Ascending aorta (tissue), 2 donors: ENCODE data around the gene C21orf58. TPM values are rescaled to one million over a fixed set of nuclear protein-coding genes. Genes with fewer than 3 reads are reported as not detected.

Source experiments
- DNase-seq, 2 donors: peaks; one replicate each; pipeline ENCODE4 v3.0.0-alpha.2; 2019; ENCODE audit warnings: low spot score in 2 of 2
- H3K27ac ChIP-seq, 2 donors: fragments of 200-600 bp; sonication (generic); one replicate each; pipeline ENCODE4 v1.5.1; 2016 to 2017; ENCODE audit warnings: mild to moderate bottlenecking in 1 of 2
- H3K27me3 ChIP-seq: fragments of 200-600 bp; sonication (generic); one replicate; pipeline ENCODE4 v1.5.1; 2017
- H3K36me3 ChIP-seq, 2 donors: fragments of 200-600 bp; sonication (generic); one replicate each; pipeline ENCODE4 v1.5.1; 2016
- H3K4me1 ChIP-seq, 2 donors: fragments of 200-600 bp; sonication (generic); one replicate each; pipeline ENCODE4 v1.5.1; 2016 to 2017; ENCODE audit warnings: mild to moderate bottlenecking in 1 of 2
- H3K4me3 ChIP-seq, 2 donors: fragments of 200-600 bp; sonication (generic); one replicate each; pipeline ENCODE4 v1.5.1; 2016 to 2017; ENCODE audit warnings: mild to moderate bottlenecking in 1 of 2
- H3K9me3 ChIP-seq, 2 donors: fragments of 200-600 bp; sonication (generic); one replicate each; pipeline ENCODE4 v1.5.1; 2016
- CTCF ChIP-seq, 3 experiments: fragments of 200-600 bp in 2 of 3; fragments of 450-650 bp in 1 of 3; sonication (generic) in 2 of 3; IDR thresholded peaks; one replicate each; pipeline ENCODE4 v1.5.1; 2016 to 2019; ENCODE audit warnings: antibody characterized with exemption in 3 of 3, mild to moderate bottlenecking in 1 of 3, moderate library complexity in 1 of 3
- intact Hi-C: fragments of 100-400 bp; cut with DNase I; formaldehyde crosslinking; loops from one replicate; pipeline ENCODE4 v1.15.1; 2023
- total RNA-seq: library from RNA; depleted of rRNA; stranded (reverse); fragments of >200 nt; gene quantifications from one replicate; pipeline ENCODE4 v1.1.0, GENCODE V29; 2016

Gene C21orf58
- total RNA-seq, 1 donor from 2014 or later = 3.2 TPM

DNA sequence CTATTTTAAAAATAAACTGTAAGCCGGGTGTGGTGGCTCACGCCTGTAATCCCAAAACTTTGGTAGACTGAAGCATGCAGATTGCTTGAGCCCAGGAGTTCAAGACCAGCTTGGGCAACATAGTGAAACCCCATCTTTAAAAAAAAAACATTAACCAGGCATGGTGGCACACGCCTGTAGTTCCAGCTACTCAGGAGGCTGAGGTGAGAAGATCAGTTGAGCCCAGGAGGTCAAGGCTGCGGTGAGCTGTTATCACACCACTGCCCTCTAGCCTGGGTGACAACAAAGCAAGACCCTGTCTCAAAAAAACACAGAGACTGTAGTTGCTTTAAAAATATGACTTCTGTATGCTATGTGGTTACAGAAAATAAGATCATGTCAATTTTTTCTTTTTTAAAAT, 70.8 kb downstream of the C21orf58 start:
- TF ChIP-seq CTCF (IDR thresholded peaks at IDR 0.05) = no peak

More for the DNA sequence above, 70.8 kb downstream of the C21orf58 start:
- no peak for DNase-seq
- Histone ChIP-seq H3K27ac (no peak overlapping the region), H3K9me3 (no peaks in the 10 kb centered on the region), H3K4me1 (no peaks in the 10 kb centered on the region), H3K4me3 (no peak overlapping the region), H3K36me3 (peaks cover 69 to 90% of the 10 kb centered on the region in 2 donors), H3K27me3 (no peaks in the 10 kb centered on the region)
- intact Hi-C loops = no loop called here

Other genes starting within 250 kb of the C21orf58 start
- 1,704 TPM for gene COL6A2, start 225.8 kb downstream of the C21orf58 start, total RNA-seq
- gene FTCD, start 168.3 kb downstream of the C21orf58 start, total RNA-seq = 0.85 TPM
- 37.4 TPM for gene SPATC1L, start 139.4 kb downstream of the C21orf58 start, total RNA-seq
- 49.4 TPM for gene LSS, start 95.1 kb downstream of the C21orf58 start, total RNA-seq
- gene MCM3AP, start 38.3 kb downstream of the C21orf58 start, total RNA-seq = 121 TPM
- 0.53 TPM for gene YBEY, start 37.5 kb downstream of the C21orf58 start, total RNA-seq
- gene PCNT, start 286 bp upstream of the C21orf58 start, total RNA-seq = 39.9 TPM
- 72.8 TPM for gene DIP2A, start 135.0 kb upstream of the C21orf58 start, total RNA-seq